WTC11 (cell line): ENCODE results near the gene BET1L. TPM values are rescaled to one million over a fixed set of nuclear protein-coding genes. Genes with fewer than 3 reads are reported as not detected.

ENCODE experiments used
- ATAC-seq: fragments of 200-7000 bp; cut with Tn5 transposase; 2 replicates; pipeline ENCODE4 v1.10.0; 2021; ENCODE audit warnings: mild to moderate bottlenecking, moderate library complexity
- CTCF ChIA-PET: fragments of 300-600 bp; sonication (Branson Sonifier 250); formaldehyde crosslinking; loops from one replicate; lab custom pipeline; 2021; ENCODE audit warnings: antibody characterized with exemption; lab: Charles Lee
- POLR2A ChIA-PET: fragments of 350-600 bp; sonication (Branson Sonifier 250); formaldehyde crosslinking; loops from one replicate; lab custom pipeline; 2021; ENCODE audit warnings: antibody characterized with exemption; lab: Charles Lee
- DNase-seq: peaks from one replicate; pipeline ENCODE4 v3.0.0; 2021; ENCODE audit warnings: low spot score
- H3K27ac Mint-ChIP-seq: 2 replicates; pipeline ENCODE4 v1.8.0; 2021; ENCODE audit warnings: mixed read lengths
- H3K27me3 Mint-ChIP-seq: 2 replicates; pipeline ENCODE4 v1.8.0; 2021; ENCODE audit warnings: low read depth, mild to moderate bottlenecking, moderate library complexity, mixed read lengths
- H3K36me3 Mint-ChIP-seq: 2 replicates; pipeline ENCODE4 v1.8.0; 2021; ENCODE audit warnings: mixed read lengths
- H3K4me1 Mint-ChIP-seq: 2 replicates; pipeline ENCODE4 v1.8.0; 2022; ENCODE audit warnings: mixed read lengths
- H3K4me3 Mint-ChIP-seq: 2 replicates; pipeline ENCODE4 v1.8.0; 2021; ENCODE audit warnings: mild to moderate bottlenecking, moderate library complexity, mixed read lengths
- H3K9me3 Mint-ChIP-seq: 2 replicates; pipeline ENCODE4 v1.8.0; 2021; ENCODE audit warnings: mixed read lengths
- AR ChIP-seq: fragments of 250-450 bp; sonication (Bioruptor Pico); IDR thresholded peaks from 2 replicates; pipeline ENCODE4 v1.9.0; 2021; ENCODE audit warnings: mild to moderate bottlenecking
- EMX1 ChIP-seq: fragments of 250-450 bp; sonication (Bioruptor Pico); IDR thresholded peaks from 2 replicates; pipeline ENCODE4 v1.8.0; 2021; ENCODE audit warnings: mild to moderate bottlenecking
- ERG ChIP-seq: fragments of 250-450 bp; sonication (Bioruptor Pico); IDR thresholded peaks from 2 replicates; pipeline ENCODE4 v1.8.0; 2021; ENCODE audit warnings: mild to moderate bottlenecking
- ESRRA ChIP-seq: sonication (generic); formaldehyde crosslinking; IDR thresholded peaks from 2 replicates; pipeline ENCODE4 v1.8.1; 2022; ENCODE audit warnings: mild to moderate bottlenecking, missing genetic modification reagents, borderline replicate concordance
- FOXJ3 ChIP-seq: sonication (generic); formaldehyde crosslinking; IDR thresholded peaks from 2 replicates; pipeline ENCODE4 v1.9.0; 2021; ENCODE audit warnings: missing genetic modification reagents, mild to moderate bottlenecking, borderline replicate concordance
- FOXK1 ChIP-seq: sonication (generic); formaldehyde crosslinking; IDR thresholded peaks from 2 replicates; pipeline ENCODE4 v1.8.0; 2022; ENCODE audit warnings: mild to moderate bottlenecking, moderate library complexity, missing genetic modification reagents
- GRHL2 ChIP-seq: fragments of 250-450 bp; sonication (Bioruptor Pico); IDR thresholded peaks from 2 replicates; pipeline ENCODE4 v1.8.0; 2022; ENCODE audit warnings: mild to moderate bottlenecking, moderate library complexity; ENCODE audit not compliant: insufficient replicate concordance, severe bottlenecking
- JAZF1 ChIP-seq: fragments of 250-450 bp; sonication (Bioruptor Pico); IDR thresholded peaks from 2 replicates; pipeline ENCODE4 v1.9.0; 2021; ENCODE audit warnings: moderate library complexity, mild to moderate bottlenecking, inconsistent platforms
- KAT7 ChIP-seq: sonication (generic); formaldehyde crosslinking; IDR thresholded peaks from 2 replicates; pipeline ENCODE4 v1.8.1; 2023; ENCODE audit warnings: missing genetic modification reagents, mild to moderate bottlenecking, borderline replicate concordance
- MXD4 ChIP-seq: fragments of 250-450 bp; sonication (Bioruptor Pico); IDR thresholded peaks from 2 replicates; pipeline ENCODE4 v1.8.0; 2021; ENCODE audit warnings: mild to moderate bottlenecking, moderate library complexity, borderline replicate concordance
- MYBL2 ChIP-seq: sonication (generic); formaldehyde crosslinking; IDR thresholded peaks from 2 replicates; pipeline ENCODE4 v1.8.1; 2023; ENCODE audit warnings: mild to moderate bottlenecking, moderate library complexity, missing genetic modification reagents
- NR2C2 ChIP-seq: sonication (generic); formaldehyde crosslinking; IDR thresholded peaks from 2 replicates; pipeline ENCODE4 v1.8.0; 2022; ENCODE audit warnings: mild to moderate bottlenecking, missing genetic modification reagents
- PREB ChIP-seq: sonication (generic); formaldehyde crosslinking; IDR thresholded peaks from 2 replicates; pipeline ENCODE4 v1.8.1; 2022; ENCODE audit warnings: mild to moderate bottlenecking, missing genetic modification reagents, moderate library complexity, borderline replicate concordance
- RELA ChIP-seq: sonication (generic); formaldehyde crosslinking; IDR thresholded peaks from 2 replicates; pipeline ENCODE4 v1.8.1; 2022; ENCODE audit warnings: missing genetic modification reagents, mild to moderate bottlenecking, borderline replicate concordance
- SMAD3 ChIP-seq: sonication (generic); formaldehyde crosslinking; IDR thresholded peaks from 2 replicates; pipeline ENCODE4 v1.8.0; 2022; ENCODE audit warnings: missing genetic modification reagents, mild to moderate bottlenecking, borderline replicate concordance
- STAT6 ChIP-seq: sonication (generic); formaldehyde crosslinking; conservative IDR thresholded peaks from 2 replicates; pipeline ENCODE4 v1.8.1; 2023; ENCODE audit warnings: mild to moderate bottlenecking, low read depth, missing genetic modification reagents, moderate library complexity
- USF1 ChIP-seq: sonication (generic); formaldehyde crosslinking; IDR thresholded peaks from 2 replicates; pipeline ENCODE4 v1.8.0; 2022; ENCODE audit warnings: mild to moderate bottlenecking, missing genetic modification reagents
- USF2 ChIP-seq: sonication (generic); formaldehyde crosslinking; IDR thresholded peaks from 2 replicates; pipeline ENCODE4 v1.8.1; 2023; ENCODE audit warnings: mild to moderate bottlenecking, missing genetic modification reagents, moderate library complexity
- ZBTB43 ChIP-seq: sonication (generic); formaldehyde crosslinking; IDR thresholded peaks from 2 replicates; pipeline ENCODE4 v1.8.1; 2023; ENCODE audit warnings: mild to moderate bottlenecking, missing genetic modification reagents
- ZNF121 ChIP-seq: sonication (generic); formaldehyde crosslinking; IDR thresholded peaks from 2 replicates; pipeline ENCODE4 v1.8.0; 2023; ENCODE audit warnings: missing genetic modification reagents
- ZNF219 ChIP-seq: sonication (generic); formaldehyde crosslinking; IDR thresholded peaks from 2 replicates; pipeline ENCODE4 v1.8.0; 2023; ENCODE audit warnings: missing genetic modification reagents, mild to moderate bottlenecking, borderline replicate concordance
- ZNF423 ChIP-seq: fragments of 250-450 bp; sonication (Bioruptor Pico); IDR thresholded peaks from 2 replicates; pipeline ENCODE4 v2.1.2; 2022; ENCODE audit warnings: mild to moderate bottlenecking, moderate library complexity
- ZNF512 ChIP-seq: sonication (generic); formaldehyde crosslinking; IDR thresholded peaks from 2 replicates; pipeline ENCODE4 v1.8.1; 2022; ENCODE audit warnings: missing genetic modification reagents, borderline replicate concordance
- total RNA-seq: library from RNA; stranded (reverse); gene quantifications from 3 replicates; pipeline ENCODE4 v1.2.3, GENCODE V29; 2021

The BET1L gene
- total RNA-seq, 1 experiment from 2014 or later, result 51.4 TPM

- DNase-seq (no peak), ATAC-seq (no peak)
- Mint-ChIP-seq H3K27me3 (no peaks in the 10 kb centered on the region), H3K9me3 (no peaks in the 10 kb centered on the region), H3K4me1 (0 out of 2 replicates have a peak, but pooled peaks cover 4% of the 10 kb centered on the region), H3K36me3 (peaks cover 41% of the 10 kb centered on the region), H3K27ac (no peak overlapping the region), H3K4me3 (no peak overlapping the region)
- ChIA-PET CTCF (interaction anchor here (0.7 to 3.2 kb wide), 2 partner anchors 40 to 95 kb away, joined by 3 to 10 read pairs; no protein-coding TSS in a partner anchor), POLR2A (no interaction called here)
- TF ChIP-seq FOXK1 (CRISPR knock-in tag), result no peak
- no peak for TF ChIP-seq MXD4 (CRISPR knock-in tag)
- no peak for TF ChIP-seq ZNF423 (CRISPR knock-in tag)
- TF ChIP-seq USF1 (CRISPR knock-in tag), result no peak
- TF ChIP-seq STAT6 (CRISPR knock-in tag), result no peak
- TF ChIP-seq JAZF1 (CRISPR knock-in tag), result no peak
- TF ChIP-seq RELA (CRISPR knock-in tag), result no peak
- TF ChIP-seq ZNF512 (CRISPR knock-in tag), result no peak
- no peak for TF ChIP-seq ZBTB43 (CRISPR knock-in tag)
- TF ChIP-seq USF2, result no peak
- no peak for TF ChIP-seq EMX1 (CRISPR knock-in tag)
- no peak for TF ChIP-seq SMAD3 (CRISPR knock-in tag)
- no peak for TF ChIP-seq GRHL2 (CRISPR knock-in tag)
- TF ChIP-seq AR (CRISPR knock-in tag), result no peak
- TF ChIP-seq FOXJ3 (CRISPR knock-in tag), result no peak
Measured at GRCh38 chr11:211741-212140, 4.5 kb upstream of the BET1L start.

GRCh38 chr11:211295-211694 lies 4.1 kb upstream of the BET1L start:
- no peak overlapping the region for H3K27ac Mint-ChIP-seq
- ATAC-seq, result no peak
- DNase-seq, result no peak
- H3K9me3 Mint-ChIP-seq, result no peaks in the 10 kb centered on the region
- H3K4me1 Mint-ChIP-seq, result peaks cover 5% of the 10 kb centered on the region; the same call in 1 of the 2 replicates
- no peak overlapping the region for H3K4me3 Mint-ChIP-seq
- H3K27me3 Mint-ChIP-seq, result no peaks in the 10 kb centered on the region
- ChIA-PET CTCF (interaction anchor here (0.7 to 3.2 kb wide), 2 partner anchors 40 to 95 kb away, joined by 3 to 10 read pairs; no protein-coding TSS in a partner anchor), POLR2A (no interaction called here)
- peaks cover 41% of the 10 kb centered on the region for H3K36me3 Mint-ChIP-seq
- no peak for TF ChIP-seq ERG (CRISPR knock-in tag)
- no peak for TF ChIP-seq KAT7 (CRISPR knock-in tag)
- TF ChIP-seq NR2C2, result no peak
- no peak for TF ChIP-seq ZNF219 (CRISPR knock-in tag)
- no peak for TF ChIP-seq ESRRA
- no peak for TF ChIP-seq GRHL2 (CRISPR knock-in tag)
- no peak for TF ChIP-seq MYBL2 (CRISPR knock-in tag)
- TF ChIP-seq PREB (CRISPR knock-in tag), result no peak
- no peak for TF ChIP-seq ZNF121 (CRISPR knock-in tag)
